Suprapubic skin (tissue), 4 donors: ENCODE results near the gene HHEX.

Experiments used
- CTCF ChIP-seq, 2 donors: fragments of 200-600 bp in 1 of 2; fragments of 450-650 bp in 1 of 2; sonication (generic) in 1 of 2; IDR thresholded peaks; one replicate each; pipeline ENCODE4 v1.5.1; 2016 to 2019; ENCODE audit warnings: antibody characterized with exemption in 2 of 2, mild to moderate bottlenecking in 1 of 2, moderate library complexity in 1 of 2
- POLR2A ChIP-seq, 2 donors: fragments of 450-650 bp; IDR thresholded peaks; one replicate each; pipeline ENCODE4 v1.6.1; 2017; ENCODE audit warnings: antibody characterized with exemption in 2 of 2, mild to moderate bottlenecking in 2 of 2, moderate library complexity in 2 of 2
- POLR2AphosphoS5 ChIP-seq, 3 donors: sonication (generic); formaldehyde crosslinking; IDR thresholded peaks; one replicate each; pipeline ENCODE4 v1.6.1; 2017; ENCODE audit warnings: antibody characterized with exemption in 3 of 3

GRCh38 chr10:92722349-92722748 is 32.6 kb downstream of the HHEX start:
- TF ChIP-seq POLR2A (IDR thresholded peaks at IDR 0.05) (no peak), CTCF (IDR thresholded peaks at IDR 0.05) (no peak), POLR2AphosphoS5 (IDR thresholded peaks at IDR 0.05) (no peak)
